Sigmoid colon (tissue), 3 donors: Measurements from ENCODE around the gene UGT1A10.

Experiments
- POLR2A ChIP-seq, 2 donors: fragments of 450-650 bp; IDR thresholded peaks; one replicate each; pipeline ENCODE4 v1.6.1; 2016; ENCODE audit warnings: antibody characterized with exemption in 2 of 2, mild to moderate bottlenecking in 2 of 2, moderate library complexity in 2 of 2
- TF ChIP-seq, protein P1 (sequence below), 4 experiments: fragments of 450-650 bp in 3 of 4; fragments of 200-600 bp in 1 of 4; IDR thresholded peaks; one replicate each; pipeline ENCODE4 v1.5.1; 2016 to 2019; ENCODE audit warnings: antibody characterized with exemption in 4 of 4, mild to moderate bottlenecking in 3 of 4, moderate library complexity in 2 of 4

DNA sequence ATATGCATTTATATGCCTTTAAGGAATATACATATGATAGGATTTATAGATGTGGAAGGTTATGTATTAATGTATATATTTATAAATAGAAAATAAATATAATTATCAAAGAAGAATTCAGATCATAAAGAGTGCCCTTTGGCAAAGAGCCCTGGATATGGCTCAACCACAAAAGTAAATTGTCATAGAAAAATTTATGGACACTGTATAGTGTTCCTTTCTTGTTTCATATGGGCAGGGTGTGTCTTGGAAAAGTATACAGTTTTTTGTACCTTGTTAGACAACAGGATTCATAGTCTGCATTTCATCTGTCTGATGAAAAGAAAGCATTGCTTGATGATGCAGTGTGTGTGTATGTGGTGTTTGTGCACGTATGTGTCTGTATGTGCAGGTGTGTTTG is 48.4 kb downstream of the UGT1A10 start:
- TF ChIP-seq, protein P1, sequence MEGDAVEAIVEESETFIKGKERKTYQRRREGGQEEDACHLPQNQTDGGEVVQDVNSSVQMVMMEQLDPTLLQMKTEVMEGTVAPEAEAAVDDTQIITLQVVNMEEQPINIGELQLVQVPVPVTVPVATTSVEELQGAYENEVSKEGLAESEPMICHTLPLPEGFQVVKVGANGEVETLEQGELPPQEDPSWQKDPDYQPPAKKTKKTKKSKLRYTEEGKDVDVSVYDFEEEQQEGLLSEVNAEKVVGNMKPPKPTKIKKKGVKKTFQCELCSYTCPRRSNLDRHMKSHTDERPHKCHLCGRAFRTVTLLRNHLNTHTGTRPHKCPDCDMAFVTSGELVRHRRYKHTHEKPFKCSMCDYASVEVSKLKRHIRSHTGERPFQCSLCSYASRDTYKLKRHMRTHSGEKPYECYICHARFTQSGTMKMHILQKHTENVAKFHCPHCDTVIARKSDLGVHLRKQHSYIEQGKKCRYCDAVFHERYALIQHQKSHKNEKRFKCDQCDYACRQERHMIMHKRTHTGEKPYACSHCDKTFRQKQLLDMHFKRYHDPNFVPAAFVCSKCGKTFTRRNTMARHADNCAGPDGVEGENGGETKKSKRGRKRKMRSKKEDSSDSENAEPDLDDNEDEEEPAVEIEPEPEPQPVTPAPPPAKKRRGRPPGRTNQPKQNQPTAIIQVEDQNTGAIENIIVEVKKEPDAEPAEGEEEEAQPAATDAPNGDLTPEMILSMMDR (IDR thresholded peaks at IDR 0.05): no peak
- TF ChIP-seq POLR2A (IDR thresholded peaks at IDR 0.05): no peak
